Right renal cortex interstitium (tissue), 3 donors: ENCODE data around the gene FMNL3. TPM values are rescaled to one million over a fixed set of nuclear protein-coding genes. Genes with fewer than 3 reads are reported as not detected.
"Not testable (repeated sequence)": the region's sequence is repeated elsewhere in the genome, so short reads cannot be mapped to it uniquely, and the experiment has no call there.

Experiments used
- DNase-seq, 3 donors: peaks; one replicate each; pipeline ENCODE4 v3.0.0-alpha.2; 2013; ENCODE audit warnings: low read depth in 3 of 3, low spot score in 2 of 3
- polyA plus RNA-seq, 3 donors: library from polyadenylated mRNA; unstranded; fragments of 120-200 nt; gene quantifications; one replicate each; pipeline ENCODE4 v1.2.1, GENCODE V29; 2013; ENCODE audit not compliant: insufficient read length in 3 of 3

The FMNL3 gene
- polyA plus RNA-seq, 3 donors: 36.7 to 43.1 (median 40.1) TPM

DNA sequence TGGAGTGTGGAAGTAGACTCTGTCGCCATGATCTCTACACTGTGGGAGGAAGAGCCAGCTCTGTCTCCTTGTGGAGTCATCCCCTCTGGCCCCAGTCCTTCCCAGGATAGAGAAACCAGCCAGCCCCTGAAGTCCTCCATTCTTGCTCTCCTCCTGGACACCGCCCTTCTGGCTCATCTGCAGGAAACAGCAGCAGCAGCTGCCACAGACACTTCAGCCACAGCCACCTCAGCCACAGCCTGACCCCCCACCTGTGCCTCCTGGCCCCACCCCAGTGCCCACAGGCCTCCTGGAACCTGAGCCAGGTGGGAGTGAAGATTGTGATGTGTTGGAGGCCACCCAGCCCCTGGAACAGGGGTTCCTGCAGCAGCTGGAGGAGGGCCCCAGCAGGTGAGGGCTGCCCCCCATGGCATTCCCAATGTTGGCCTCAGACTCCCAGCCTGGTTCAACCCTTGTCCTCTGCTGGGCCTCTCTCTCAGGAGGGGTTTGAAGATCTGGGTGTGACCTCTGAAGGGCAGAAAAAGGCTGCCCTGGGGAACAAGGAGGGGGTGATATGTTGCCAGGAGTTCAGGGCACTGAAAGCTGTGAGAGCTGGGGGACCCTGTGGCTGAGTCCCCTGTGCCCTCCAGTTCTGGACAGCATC lies 73.4 kb downstream of the FMNL3 start:
- no peak for DNase-seq

DNA sequence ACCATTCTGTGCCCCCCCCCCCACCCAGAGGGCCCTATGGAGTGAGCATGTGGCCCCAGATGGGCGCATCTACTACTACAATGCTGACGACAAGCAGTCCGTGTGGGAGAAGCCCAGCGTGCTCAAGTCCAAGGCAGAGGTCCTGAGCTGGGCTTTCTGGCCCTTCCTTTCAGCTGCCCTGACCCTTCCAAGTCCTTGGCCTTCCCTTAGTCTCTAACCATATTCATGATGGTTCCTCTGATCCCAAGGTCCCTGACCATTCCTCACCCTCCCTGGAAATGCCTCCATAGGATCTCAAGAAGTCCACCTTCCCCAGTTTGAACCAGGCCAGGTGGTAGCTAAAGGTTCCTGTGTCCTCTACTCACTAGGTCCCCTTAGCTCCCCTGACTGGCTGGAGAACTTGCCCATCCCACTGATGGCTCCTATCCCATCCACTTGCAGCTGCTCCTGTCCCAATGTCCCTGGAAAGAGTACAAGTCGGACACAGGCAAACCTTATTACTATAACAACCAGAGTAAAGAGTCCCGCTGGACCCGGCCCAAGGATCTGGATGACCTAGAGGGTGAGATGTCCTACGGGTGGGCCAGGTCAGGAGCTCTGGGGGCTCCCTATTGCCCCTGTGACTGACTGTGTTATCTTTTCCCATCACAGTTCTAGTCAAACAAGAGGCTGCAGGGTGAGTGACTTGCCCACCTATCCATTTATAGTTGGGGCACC lies 74.1 kb downstream of the FMNL3 start:
- no peak for DNase-seq

DNA sequence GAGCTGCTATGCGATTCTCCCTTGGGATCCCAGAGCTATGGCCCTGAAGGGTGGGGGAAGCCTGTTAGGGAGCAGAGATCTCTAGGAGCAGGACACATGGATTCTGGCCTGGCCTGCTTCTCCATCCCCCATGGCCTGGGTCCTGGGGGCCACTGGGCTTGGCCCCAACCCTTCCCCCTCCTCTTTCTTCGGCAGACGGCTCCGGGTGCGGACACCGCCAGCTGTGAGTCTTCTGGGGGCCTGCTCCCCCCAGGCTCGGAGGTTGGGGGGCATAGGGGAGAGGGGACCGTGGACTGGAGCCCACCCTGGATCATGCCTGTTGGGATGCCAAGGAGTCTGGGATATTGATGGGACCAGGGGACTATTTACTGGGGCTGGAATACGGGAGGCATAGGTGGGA lies 74.8 kb downstream of the FMNL3 start:
- DNase-seq: no peak

DNA sequence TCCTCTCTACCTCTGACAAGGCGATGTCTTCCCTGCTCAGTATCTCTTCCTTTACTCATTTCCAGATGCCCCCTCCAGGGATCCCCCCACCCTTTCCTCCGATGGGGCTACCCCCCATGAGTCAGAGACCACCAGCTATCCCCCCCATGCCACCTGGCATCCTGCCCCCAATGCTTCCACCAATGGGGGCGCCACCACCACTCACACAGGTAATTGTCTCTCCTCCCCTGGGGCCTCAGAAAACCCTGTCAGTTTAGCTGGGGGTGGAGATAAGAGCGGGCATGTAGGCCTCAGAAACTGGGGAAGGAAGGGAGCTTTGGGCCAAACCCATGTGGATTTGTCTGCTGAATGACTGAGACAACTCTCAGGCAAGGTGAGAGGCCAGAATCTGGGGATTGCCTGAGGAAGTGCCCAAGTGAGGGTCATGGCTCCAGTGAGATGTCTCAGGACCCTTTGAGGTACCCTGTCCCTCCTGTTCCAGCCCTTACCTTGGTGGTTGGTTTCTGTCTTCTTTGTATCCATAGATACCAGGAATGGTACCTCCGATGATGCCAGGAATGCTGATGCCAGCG lies 75.8 kb downstream of the FMNL3 start:
- no peak for DNase-seq

DNA sequence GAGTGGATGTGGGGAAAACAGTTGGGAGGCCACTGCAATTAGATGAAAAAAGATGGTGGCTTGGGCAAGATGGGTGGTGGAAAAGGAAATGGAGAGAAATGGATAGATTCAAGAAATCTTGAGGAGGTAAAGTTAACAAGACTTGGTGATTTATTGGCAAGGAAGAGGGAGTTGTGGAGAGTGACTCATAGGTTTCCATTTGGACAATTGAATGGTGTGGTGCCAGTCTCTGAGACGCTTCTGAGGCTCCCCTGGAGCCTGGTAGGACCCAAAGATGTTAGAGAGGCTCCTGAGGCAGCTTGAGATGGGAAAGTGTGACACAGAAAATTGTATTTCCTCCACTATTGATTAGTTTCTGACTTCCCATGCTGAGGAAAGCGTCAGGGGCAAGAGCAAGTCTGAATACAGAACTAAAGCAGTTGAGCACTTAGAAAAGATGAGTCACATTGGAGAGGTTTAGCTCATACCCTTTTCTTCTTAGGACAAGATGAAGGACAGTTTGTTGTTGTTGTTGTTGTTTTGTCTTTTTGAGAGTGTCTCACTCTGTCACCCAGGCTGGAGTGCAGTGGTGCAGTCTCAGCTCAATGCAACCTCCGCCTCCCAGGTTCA lies 79.3 kb downstream of the FMNL3 start:
- no peak for DNase-seq

DNA sequence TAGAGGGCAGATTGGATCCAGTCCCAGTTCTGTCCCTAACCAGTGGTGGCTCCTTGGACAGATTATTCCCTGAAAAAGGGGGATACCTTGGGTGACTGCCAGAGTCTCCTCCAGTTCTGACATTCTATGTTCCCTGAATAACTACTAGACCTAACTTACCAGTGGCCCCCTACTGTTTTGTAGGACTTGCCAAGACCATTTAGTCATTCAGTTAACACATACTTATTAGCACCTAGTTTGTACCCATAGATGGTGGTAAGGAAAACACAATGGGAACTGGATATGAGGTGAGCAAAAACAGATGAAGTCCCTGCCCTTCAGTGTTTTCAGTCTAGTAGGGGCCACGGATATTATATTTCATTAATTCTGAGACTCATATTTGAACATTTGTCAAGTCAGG lies 80.4 kb downstream of the FMNL3 start:
- DNase-seq: no peak

DNA sequence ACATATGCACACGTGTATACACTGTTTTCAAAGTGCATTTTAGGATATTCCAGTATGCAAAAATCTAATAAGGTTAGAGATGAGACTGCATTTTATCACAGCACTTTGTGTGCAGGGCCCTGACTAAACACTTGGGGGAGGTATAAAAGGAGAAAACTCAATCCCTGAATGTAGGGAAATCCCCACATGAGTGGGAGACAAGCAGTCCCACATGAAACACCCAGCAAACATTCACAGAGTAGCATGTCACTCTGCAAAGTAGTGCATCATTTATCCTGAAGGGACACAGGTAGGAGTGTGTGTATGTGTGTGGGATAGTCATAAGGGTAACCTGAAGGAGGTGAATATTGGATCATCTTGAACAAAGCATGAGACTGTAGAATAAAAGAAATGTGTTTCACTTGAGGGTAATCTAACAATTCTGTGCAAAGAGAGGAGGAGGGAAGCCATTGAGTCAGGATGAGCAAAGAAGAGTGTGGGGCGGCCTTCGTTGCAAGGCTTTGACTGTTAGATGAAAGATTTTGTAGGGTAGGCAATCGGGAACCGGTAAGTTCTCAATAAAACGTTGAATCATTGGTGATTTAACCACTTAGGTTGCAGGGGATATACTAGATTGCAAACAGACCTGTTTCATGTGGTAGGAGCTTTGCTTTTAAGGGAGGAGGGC lies 80.9 kb downstream of the FMNL3 start:
- DNase-seq: no peak

DNA sequence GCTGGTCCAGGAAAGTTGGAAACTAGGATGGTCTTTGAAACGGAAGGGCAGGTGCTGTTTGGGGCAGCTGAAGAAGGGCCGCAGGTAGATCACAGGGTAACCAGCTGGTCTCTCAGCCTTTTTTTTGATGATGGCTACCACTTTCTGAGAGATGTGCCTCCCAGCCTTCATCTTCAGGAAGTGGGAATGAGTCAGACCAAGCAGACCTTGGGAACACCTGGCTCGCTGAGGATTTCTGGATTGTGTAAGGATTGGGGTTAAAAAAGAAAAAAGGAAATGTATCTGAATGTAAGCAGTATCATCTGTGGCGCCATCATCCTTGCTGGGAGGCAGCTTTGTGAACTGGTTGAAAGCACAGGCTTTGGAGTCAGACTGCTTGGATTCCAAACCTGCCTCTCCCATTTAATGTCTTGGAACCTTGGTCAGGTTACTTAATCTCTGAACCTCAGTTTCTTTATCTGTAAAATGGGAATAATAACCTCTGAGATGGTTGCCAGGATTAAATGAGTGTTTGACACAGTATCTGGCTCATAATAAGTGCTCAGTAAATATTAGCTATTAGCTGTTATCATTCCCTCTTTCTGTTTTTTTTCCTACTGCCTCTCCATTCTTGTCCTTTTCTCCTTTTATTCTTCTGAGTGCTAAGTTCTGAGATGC lies 82.2 kb downstream of the FMNL3 start:
- no peak for DNase-seq

DNA sequence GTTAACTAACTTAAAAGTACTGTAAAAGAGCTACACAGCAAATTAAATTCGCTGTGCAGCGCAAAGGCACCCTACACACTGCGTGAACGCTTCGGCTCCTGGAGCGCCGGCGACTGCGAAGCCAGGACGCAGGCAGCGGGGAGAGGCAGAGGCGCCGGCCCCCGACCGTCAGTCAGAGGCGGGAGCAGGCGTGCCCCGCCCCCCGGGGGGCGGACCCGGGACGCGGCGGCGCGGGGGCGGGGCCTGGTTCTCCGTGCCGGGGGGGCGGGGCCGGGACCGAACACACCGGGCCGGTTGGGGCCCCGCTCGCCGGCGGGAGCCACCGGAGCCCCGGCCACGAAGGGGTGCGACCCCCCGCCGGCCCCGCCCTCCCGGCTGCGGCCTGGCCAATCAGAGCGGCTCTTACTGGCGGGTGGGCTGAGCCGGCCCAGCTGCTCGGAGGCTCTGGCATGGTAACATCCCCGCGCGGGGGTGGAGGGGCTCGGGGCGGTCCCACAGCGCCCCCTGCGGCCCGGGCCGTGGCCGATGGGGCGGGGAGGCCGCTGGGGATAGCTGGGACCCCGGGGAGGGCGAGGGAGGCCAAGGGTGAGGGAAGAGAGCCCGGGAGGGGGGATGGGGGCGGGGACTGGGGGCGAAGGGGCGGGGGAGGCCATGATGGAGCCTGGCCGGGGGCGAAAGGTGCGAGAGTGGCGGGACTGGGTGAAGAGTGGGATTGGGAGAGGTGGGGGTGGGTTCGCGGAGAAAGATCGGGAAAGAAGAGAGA lies 83.9 kb downstream of the FMNL3 start, which contains the start of gene PRPF40B:
TSS of gene PRPF40B (plus strand) at position 420 of the 763 bp plus-strand sequence. CDS start at position 450, 30 bp downstream.
- DNase-seq: peak in 2 of 3 donors; percentile 63 to 68

DNA sequence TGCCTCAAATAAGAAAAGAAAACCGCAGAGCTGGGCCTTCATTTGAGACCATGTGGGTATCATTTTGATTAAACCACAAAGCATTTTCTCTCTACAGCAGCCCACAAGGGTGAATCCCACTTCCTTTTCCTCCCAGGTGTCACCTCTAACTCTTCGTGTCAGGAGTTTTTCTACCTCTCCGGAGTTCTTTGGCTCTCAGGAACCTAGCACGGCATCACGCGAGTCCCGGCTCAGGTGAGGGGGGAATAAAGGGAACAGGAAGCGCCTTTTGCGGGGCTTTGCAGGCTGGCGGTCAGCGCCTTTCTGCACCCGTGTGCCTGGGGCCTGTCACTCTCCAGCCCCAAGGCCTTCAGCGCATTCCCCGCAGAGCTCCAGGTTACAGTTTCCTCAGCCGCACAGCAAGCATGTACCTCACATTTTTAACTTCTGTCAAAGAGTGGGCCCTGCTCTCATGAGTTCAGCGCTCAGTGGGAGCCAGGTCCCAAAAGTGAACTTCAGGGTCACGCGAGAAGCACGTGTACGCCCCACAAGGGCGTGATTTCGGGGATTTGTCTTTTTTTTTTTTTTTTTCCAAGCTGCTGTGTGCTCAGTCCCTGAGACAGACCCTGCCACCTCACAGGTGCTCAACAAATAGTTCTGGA lies 84.6 kb downstream of the FMNL3 start:
- peak in 1 of 3 donors; percentile 15 for DNase-seq

DNA sequence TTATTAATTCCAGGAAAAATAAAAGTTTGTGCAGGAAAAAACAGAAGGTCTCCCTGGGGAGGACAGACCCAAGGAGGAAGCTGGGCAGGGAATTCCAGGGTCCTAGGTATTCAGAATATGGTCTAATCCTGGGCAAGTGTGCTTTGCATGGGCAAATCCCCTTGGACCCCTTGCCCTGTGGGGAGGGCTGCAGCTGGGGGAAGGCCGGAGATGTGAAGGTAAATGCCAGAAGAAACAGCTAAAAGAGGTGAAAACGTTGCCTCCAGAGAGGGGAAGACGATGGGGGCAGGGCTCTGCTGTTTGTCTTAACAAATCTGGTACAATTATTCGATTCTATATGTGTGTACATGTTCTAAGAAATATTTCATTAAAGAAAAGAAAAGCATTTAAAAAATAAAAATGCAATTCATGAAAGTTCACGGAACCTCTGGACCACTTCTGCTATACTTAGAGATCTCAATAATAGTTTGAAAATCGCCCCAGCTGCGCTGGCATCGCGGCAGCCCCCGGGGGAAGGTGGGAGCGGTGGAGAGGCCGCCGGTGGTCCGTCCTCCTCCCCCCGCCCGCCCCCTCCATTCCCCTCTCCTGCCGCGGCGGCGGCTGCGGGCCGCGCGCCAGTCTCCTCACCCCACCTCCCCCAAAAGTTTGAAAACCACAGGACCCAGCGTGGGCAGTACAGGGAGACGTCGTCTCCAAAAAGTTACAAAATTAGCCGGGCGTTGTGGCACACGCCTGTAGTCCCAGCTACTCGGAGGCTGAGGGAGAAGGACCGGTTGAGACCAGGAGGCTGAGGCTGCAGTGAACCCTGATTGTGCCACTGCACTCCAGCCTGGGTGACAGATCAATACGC lies 85.3 kb downstream of the FMNL3 start:
- no peak for DNase-seq

DNA sequence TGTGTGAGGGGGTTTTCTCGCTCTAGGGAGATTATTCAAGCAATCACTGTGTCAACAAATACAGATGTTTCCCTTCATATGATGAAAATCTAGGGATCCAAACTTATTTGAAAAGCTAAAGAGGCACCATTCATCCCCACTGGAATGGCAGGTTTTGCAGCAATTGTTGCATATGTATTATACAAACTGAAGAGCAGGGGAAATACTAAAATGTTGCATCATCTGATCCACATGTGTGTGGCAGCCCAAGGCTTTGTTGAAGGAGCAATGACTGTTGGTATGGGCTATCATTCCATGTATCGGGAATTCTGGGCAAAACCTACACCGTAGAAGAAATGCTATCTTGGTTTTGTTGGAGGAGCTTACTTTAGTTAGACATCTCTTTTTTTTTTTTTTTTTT lies 87.9 kb downstream of the FMNL3 start:
- no peak for DNase-seq

DNA sequence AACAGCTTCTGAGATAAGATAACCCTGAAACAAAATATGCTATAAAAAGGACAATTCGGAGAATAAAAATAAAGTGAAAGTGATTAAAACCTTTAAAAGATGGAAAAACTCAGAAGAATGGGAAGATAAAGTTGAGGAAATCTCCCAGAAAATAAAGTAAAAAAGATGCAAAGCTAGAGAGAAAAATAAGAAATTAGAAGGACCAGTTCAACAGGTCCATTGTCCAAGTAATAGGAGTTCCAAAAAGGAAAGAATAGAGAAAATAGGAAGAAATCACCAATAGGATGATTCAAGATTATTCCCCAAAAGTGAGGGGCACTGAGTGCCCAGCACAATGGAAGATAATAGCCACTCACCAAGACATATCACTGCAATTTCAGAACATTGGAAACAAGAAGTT lies 88.6 kb downstream of the FMNL3 start:
- no peak for DNase-seq

DNA sequence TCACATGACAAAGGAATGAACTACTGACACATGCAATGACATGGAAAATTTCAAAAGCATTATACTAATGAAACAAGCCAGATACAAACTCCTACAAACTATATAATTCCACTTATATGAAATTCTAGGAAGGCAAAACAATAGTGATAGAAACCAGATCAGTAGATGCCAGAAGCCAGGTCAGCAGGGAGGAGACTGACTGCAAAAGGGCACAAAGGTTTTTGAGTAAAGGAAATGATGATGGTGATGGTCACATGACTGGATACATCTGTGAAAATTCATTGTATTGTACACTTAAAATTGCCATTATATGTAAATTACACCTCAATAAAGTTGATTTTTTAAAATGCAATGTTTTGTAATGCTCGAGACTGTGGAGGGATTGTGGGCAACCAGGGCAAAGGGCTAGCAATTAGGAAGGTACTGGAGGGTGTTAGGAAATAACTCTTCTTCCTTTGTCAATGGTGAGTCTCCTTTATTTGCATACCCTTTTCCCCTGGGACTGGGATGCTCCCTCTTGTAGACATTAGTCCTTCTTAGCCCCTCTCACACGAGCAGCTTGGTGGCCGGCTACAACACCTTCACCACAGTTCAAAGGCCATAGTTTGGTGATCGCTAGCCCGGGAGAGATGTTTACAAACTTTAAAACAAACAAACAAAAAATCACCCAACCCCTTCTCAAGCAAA lies 90.5 kb downstream of the FMNL3 start:
- no peak for DNase-seq

DNA sequence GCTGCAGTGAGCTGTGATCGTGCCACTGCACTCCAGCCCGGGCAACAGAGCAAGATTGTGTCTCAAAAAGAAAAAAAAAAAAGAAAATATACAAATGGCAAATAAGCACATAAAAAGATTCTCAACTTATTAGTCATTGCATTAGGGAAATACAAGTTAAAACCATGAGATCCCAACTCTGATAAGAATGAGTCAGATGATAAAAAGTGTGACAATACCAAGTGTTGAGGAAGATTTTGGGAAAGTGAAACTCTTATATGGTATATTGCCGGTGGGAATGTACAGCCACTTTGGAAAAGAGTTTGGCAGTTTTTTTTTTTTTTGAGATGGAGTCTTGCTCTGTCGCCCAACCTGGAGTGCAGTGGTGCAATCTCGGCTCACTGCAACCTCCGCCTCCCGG lies 91.5 kb downstream of the FMNL3 start:
- no peak for DNase-seq

DNA sequence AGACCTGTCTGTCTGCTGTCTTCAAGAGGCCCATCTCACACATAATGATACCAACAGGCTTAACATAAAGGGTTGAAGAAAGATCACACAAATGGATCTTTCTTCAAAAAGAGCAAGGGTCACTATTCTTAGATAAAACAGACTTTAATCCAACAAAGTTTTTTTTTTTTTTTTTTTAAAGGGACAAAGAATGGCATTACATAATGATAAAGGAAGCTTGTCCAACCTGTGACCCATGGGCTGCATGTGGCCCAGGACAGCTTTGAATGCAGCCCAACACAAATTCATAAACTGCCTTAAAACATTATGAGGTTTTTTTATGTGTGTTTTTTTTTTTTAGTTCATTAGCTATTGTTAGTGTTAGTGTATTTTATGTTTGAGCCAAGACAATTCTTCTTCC lies 95.0 kb downstream of the FMNL3 start:
- DNase-seq: no peak

DNA sequence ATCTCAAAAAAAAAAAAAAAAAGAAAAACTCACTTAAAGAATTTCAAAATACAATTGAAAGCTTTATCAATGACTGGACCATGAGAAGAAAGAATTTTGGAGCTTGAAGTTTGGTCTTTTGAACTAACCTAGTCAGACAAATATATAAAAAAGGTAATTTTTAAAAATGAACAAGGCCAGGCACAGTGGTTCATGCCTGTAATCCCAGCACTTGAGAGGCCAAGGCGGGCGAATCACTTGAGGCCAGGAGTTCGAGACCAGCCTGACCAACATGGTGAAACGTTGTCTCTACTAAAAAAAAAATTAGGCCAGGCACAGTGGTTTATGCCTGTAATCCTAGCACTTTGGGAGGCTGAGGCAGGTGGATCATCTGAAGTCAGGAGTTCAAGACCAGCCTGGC lies 96.4 kb downstream of the FMNL3 start:
- not testable (repeated sequence) for DNase-seq

DNA sequence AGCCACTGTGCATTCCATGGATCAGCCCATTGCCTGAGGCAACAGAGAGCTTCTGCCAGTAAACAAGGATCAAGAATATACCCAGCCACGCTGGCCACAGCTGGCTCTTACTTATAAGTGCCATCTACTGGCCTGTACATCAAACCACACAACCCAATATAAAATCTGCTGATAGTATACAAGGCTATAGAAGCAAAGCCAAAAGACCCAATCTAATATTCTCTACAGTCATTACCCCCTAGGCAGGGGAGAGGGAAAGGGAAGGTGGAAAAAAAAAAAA lies 97.4 kb downstream of the FMNL3 start:
- DNase-seq: no peak
